GM18507 (cell line): ENCODE data around the gene ASGR1.
A peak's percentile ranks its signal among the peaks of the same experiment; 100 is the strongest.
"Not testable (repeated sequence)": the region's sequence is repeated elsewhere in the genome, so short reads cannot be mapped to it uniquely, and the experiment has no call there.

ENCODE experiments used
- DNase-seq: peaks from one replicate; pipeline ENCODE4 v3.0.0; 2011; ENCODE audit warnings: low read depth; ENCODE audit not compliant: insufficient read length; ENCODE audit errors: extremely low spot score
- FAIRE-seq: peaks from 2 replicates; lab custom pipeline; 2011; peaks lifted over from hg19 to GRCh38; lab: Jason Lieb, UNC

ASGR1 gene

GRCh38 chr17:7172522-7173191 is 6.5 kb downstream of the ASGR1 start:
- not testable (repeated sequence) for DNase-seq, FAIRE-seq

GRCh38 chr17:7169565-7169908 is 9.6 kb downstream of the ASGR1 start:
- not testable (repeated sequence) for FAIRE-seq, DNase-seq

GRCh38 chr17:7168841-7169564 is 10.2 kb downstream of the ASGR1 start:
- FAIRE-seq, DNase-seq: not testable (repeated sequence)

GRCh38 chr17:7167832-7168231 is 11.3 kb downstream of the ASGR1 start:
- FAIRE-seq (no peak), DNase-seq (no peak)

GRCh38 chr17:7166873-7167272 is 12.3 kb downstream of the ASGR1 start:
- FAIRE-seq (no peak), DNase-seq (no peak)

- not testable (repeated sequence) for DNase-seq, FAIRE-seq
Measured at GRCh38 chr17:7159571-7159970, 19.6 kb downstream of the ASGR1 start.

GRCh38 chr17:7158424-7158823 is 20.7 kb downstream of the ASGR1 start:
- DNase-seq, FAIRE-seq: not testable (repeated sequence)

- FAIRE-seq = no peak
- DNase-seq = no peak
Measured at GRCh38 chr17:7156342-7156940, 22.7 kb downstream of the ASGR1 start.

GRCh38 chr17:7147772-7148171 is 31.4 kb downstream of the ASGR1 start:
- DNase-seq = no peak
- no peak for FAIRE-seq

- DNase-seq (no peak), FAIRE-seq (no peak)
Measured at GRCh38 chr17:7146115-7146514, 33.1 kb downstream of the ASGR1 start.

- no peak for FAIRE-seq
- DNase-seq = no peak
Measured at GRCh38 chr17:7144213-7144612, 35.0 kb downstream of the ASGR1 start.

- DNase-seq = no peak
- FAIRE-seq = no peak
Measured at GRCh38 chr17:7141824-7142223, 37.3 kb downstream of the ASGR1 start.

- FAIRE-seq (no peak), DNase-seq (no peak)
Measured at GRCh38 chr17:7139400-7139799, 39.8 kb downstream of the ASGR1 start.

- FAIRE-seq = no peak
- no peak for DNase-seq
Measured at GRCh38 chr17:7138800-7139381, 40.3 kb downstream of the ASGR1 start.

GRCh38 chr17:7137171-7137943 is 41.8 kb downstream of the ASGR1 start:
- FAIRE-seq = no peak
- no peak for DNase-seq

- DNase-seq = no peak
- peak; percentile 73 for FAIRE-seq
Measured at GRCh38 chr17:7136266-7136877, 42.8 kb downstream of the ASGR1 start.

GRCh38 chr17:7133916-7134315 is 45.3 kb downstream of the ASGR1 start:
- no peak for FAIRE-seq
- DNase-seq = no peak

GRCh38 chr17:7133424-7133823 is 45.7 kb downstream of the ASGR1 start:
- DNase-seq (no peak), FAIRE-seq (peak; percentile 88)

GRCh38 chr17:7132511-7133094 is 46.6 kb downstream of the ASGR1 start:
- DNase-seq (peak; percentile 48), FAIRE-seq (peak; percentile 97)
